Spleen (tissue), 7 donors: ENCODE measurements around the gene TMEM132D.

Experiments
- CTCF ChIP-seq, 11 experiments: fragments of 200-600 bp in 7 of 11; fragments of 450-650 bp in 4 of 11; sonication (generic) in 4 of 11; IDR thresholded peaks in 8 of 11; conservative IDR thresholded peaks in 3 of 11; 1 replicate in 7 of 11; 2 replicates in 4 of 11; pipeline versions ENCODE4 v1.4.0 to v1.8.0; 2016 to 2021; ENCODE audit warnings: antibody characterized with exemption in 11 of 11, inconsistent platforms in 4 of 11, mild to moderate bottlenecking in 1 of 11
- POLR2A ChIP-seq, 3 donors: fragments of 450-650 bp; IDR thresholded peaks; one replicate each; pipeline ENCODE4 v1.5.1; 2017; ENCODE audit warnings: antibody characterized with exemption in 3 of 3, mild to moderate bottlenecking in 1 of 3
- POLR2AphosphoS5 ChIP-seq, 3 donors: sonication (generic); formaldehyde crosslinking; IDR thresholded peaks; one replicate each; pipeline ENCODE4 v1.5.1; 2017; ENCODE audit warnings: antibody characterized with exemption in 3 of 3
- donor health status: DM: no; HTN: no; CAD: no; lungs with moderate emphysema.
- donor health status: DM: no; HTN: no; CAD: no.
- donor health status: DM: no; HTN: no; CAD: no.

GRCh38 chr12:129138776-129139175 is 765.0 kb downstream of the TMEM132D start:
- TF ChIP-seq POLR2AphosphoS5 (IDR thresholded peaks at IDR 0.05): no peak
- TF ChIP-seq CTCF (IDR thresholded peaks at IDR 0.05 in 8 of 11, conservative IDR thresholded peaks at IDR 0.05 in 3 of 11): no peak
- no peak for TF ChIP-seq POLR2A (IDR thresholded peaks at IDR 0.05)
